ENCODE data around the gene UNK. TPM values are rescaled to one million over a fixed set of nuclear protein-coding genes. Genes with fewer than 3 reads are reported as not detected.
"Not testable (repeated sequence)": the region's sequence is repeated elsewhere in the genome, so short reads cannot be mapped to it uniquely, and the experiment has no call there.

Gene UNK
- total and polyA plus RNA-seq, 2 of the 13 experiments (the other 11 are each of a cell fraction or from before 2014, with no cell fraction given), result 31.6 to 33.0 TPM

GRCh38 chr17:75850928-75851692, 66.5 kb downstream of the UNK start:
- FAIRE-seq (no peak), ATAC-seq (no peak), DNase-seq (ENCODE audit: low spot score) (no peak)
- Histone ChIP-seq H3K4me2 (ENCODE audit: low read depth, low read length) (no peak overlapping the region), H3K27me3 (ENCODE audit: control insufficient read depth in 1 of 2, insufficient read depth in 2 of 2, low read length in 2 of 2) (no peaks in the 10 kb centered on the region; a peak in 1 of 5 replicates), H4K20me1 (ENCODE audit: insufficient read depth, low read length) (peaks cover 6% of the 10 kb centered on the region; the same call in 1 of the 2 replicates), H3K79me2 (ENCODE audit: insufficient read depth, low read length) (peaks cover 17% of the 10 kb centered on the region), H3K9ac (ENCODE audit: insufficient read depth, low read depth, low read length) (no peak overlapping the region), H3K4me3 (replicated peaks in 1 of 3; ENCODE audit: insufficient read depth in 1 of 3, low read depth in 2 of 3, low read length in 3 of 3) (no peak overlapping the region), H3K4me1 (ENCODE audit: insufficient read depth, low read length) (peaks cover 54% of the 10 kb centered on the region), H3K9me3 (ENCODE audit: low read length) (no peaks in the 10 kb centered on the region), H3K27ac (ENCODE audit: extremely low read length, insufficient read depth, low read length) (no peak overlapping the region), H2AFZ (ENCODE audit: low read length) (no peak overlapping the region), H3K36me3 (replicated peaks in 1 of 2; ENCODE audit: control insufficient read depth in 1 of 2, insufficient read depth in 2 of 2, low read length in 2 of 2) (peaks cover 9 to 32% of the 10 kb centered on the region in 2 experiments)
- 97% methylated on average over 11 of the region's 12 CpGs for WGBS (ENCODE audit: low lambda C conversion rate)
- intact Hi-C loops (cut with micrococcal nuclease; ENCODE audit: unreplicated experiment) (no loop called here), in situ Hi-C loops (cut with HindIII; ENCODE audit: extremely low pct_ligation_motif_present, low pct_unique_long_range_greater_than_20kb) (no loop called here)
- TF ChIP-seq MLLT10 (CRISPR knock-in tag; IDR thresholded peaks at IDR 0.05) (no peak), ZNF33A (CRISPR knock-in tag; IDR thresholded peaks at IDR 0.05; ENCODE audit: borderline replicate concordance) (no peak), SRY (CRISPR knock-in tag; IDR thresholded peaks at IDR 0.05) (0 out of 2 replicates have a peak, but pooled peaks have one; percentile 26), ZBTB49 (CRISPR knock-in tag; IDR thresholded peaks at IDR 0.05; ENCODE audit: borderline replicate concordance) (no peak), ZNF234 (CRISPR knock-in tag; conservative IDR thresholded peaks at IDR 0.05) (no peak), CEBPG (CRISPR knock-in tag; IDR thresholded peaks at IDR 0.05) (no peak)
- TF ChIP-seq, protein P1, sequence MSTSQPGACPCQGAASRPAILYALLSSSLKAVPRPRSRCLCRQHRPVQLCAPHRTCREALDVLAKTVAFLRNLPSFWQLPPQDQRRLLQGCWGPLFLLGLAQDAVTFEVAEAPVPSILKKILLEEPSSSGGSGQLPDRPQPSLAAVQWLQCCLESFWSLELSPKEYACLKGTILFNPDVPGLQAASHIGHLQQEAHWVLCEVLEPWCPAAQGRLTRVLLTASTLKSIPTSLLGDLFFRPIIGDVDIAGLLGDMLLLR (CRISPR knock-in tag; IDR thresholded peaks at IDR 0.05), result 0 out of 2 replicates have a peak, but pooled peaks have one; percentile 24
- CTCF ChIA-PET (ENCODE audit: low intra/inter-chr PET ratio, low total read pairs), result no interaction called here
- BruUV-seq (replicated peaks), result no TSS peak
- POLR2A ChIA-PET, result interaction anchor here (1.4 to 12.8 kb wide), 4 partner anchors 7 to 71 kb away, joined by 3 to 454 read pairs (median 118); partner anchors contain the start of gene TRIM47

DNA sequence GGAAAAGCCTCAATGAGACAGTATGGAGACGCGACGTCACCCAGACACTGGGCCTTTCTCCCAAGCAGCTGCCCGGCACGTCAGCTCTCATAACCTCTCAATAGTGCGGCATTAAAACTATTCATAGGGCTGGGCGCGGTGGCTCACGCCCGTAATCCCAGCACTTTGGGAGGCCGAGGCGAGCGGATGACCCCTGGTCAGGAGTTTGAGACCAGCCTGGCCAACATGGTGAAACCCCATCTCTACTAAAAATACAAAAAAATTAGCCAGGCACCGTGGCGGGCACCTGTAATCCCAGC, 67.0 kb downstream of the UNK start:
- Histone ChIP-seq H3K79me2 (ENCODE audit: insufficient read depth, low read length) (peaks cover 17% of the 10 kb centered on the region), H3K36me3 (replicated peaks in 1 of 2; ENCODE audit: control insufficient read depth in 1 of 2, insufficient read depth in 2 of 2, low read length in 2 of 2) (peaks cover 7 to 30% of the 10 kb centered on the region in 2 experiments), H3K4me1 (ENCODE audit: insufficient read depth, low read length) (peaks cover 54% of the 10 kb centered on the region)
- DNase-seq (ENCODE audit: low spot score); H4K20me1 ChIP-seq (ENCODE audit: insufficient read depth, low read length); H3K4me2 ChIP-seq (ENCODE audit: low read depth, low read length); H3K27ac ChIP-seq (ENCODE audit: extremely low read length, insufficient read depth, low read length); BruUV-seq (replicated peaks); in situ Hi-C loops (cut with HindIII; ENCODE audit: extremely low pct_ligation_motif_present, low pct_unique_long_range_greater_than_20kb); H3K4me3 ChIP-seq (replicated peaks in 1 of 3; ENCODE audit: insufficient read depth in 1 of 3, low read depth in 2 of 3, low read length in 3 of 3); CTCF ChIA-PET (ENCODE audit: low intra/inter-chr PET ratio, low total read pairs); H3K9ac ChIP-seq (ENCODE audit: insufficient read depth, low read depth, low read length); intact Hi-C loops (cut with micrococcal nuclease; ENCODE audit: unreplicated experiment); H3K9me3 ChIP-seq (ENCODE audit: low read length); H3K27me3 ChIP-seq (ENCODE audit: control insufficient read depth in 1 of 2, insufficient read depth in 2 of 2, low read length in 2 of 2); H2AFZ ChIP-seq (ENCODE audit: low read length); FAIRE-seq; ATAC-seq: not testable (repeated sequence)
- WGBS (ENCODE audit: low lambda C conversion rate), result 99% methylated on average over 15 of the region's 15 CpGs
- POLR2A ChIA-PET, result interaction anchor here (0.6 to 12.8 kb wide), 3 partner anchors 22 to 246 kb away, joined by 3 to 454 read pairs (median 7); partner anchors contain the start of gene TRIM47

Data from HepG2 (cell line).